Measurements from ENCODE around the gene UBE2D1.

GRCh38 chr10:58336242-58336641 is 1.4 kb downstream of the UBE2D1 start:
- TF ChIP-seq CTCF (conservative IDR thresholded peaks at IDR 0.05 in 1 of 2, IDR thresholded peaks at IDR 0.05 in 1 of 2; ENCODE audit: low read depth in 1 of 2, low read length in 2 of 2) (no peak), EZH2 (IDR thresholded peaks at IDR 0.05; ENCODE audit: low read length, missing control alignments) (no peak)

Measured in fibroblast of lung (primary cell).